B cell (primary cell): ENCODE measurements around the gene PEX12.

ENCODE experiments used
- EZH2 ChIP-seq: IDR thresholded peaks from 2 replicates; pipeline ENCODE4 v1.6.1; 2012; ENCODE audit warnings: borderline replicate concordance, low read depth, mild to moderate bottlenecking, moderate library complexity, low read length; ENCODE audit not compliant: insufficient read depth, poor library complexity, severe bottlenecking
- TF ChIP-seq, protein P1 (sequence below): fragments of 200-600 bp; IDR thresholded peaks from one replicate; pipeline ENCODE4 v1.8.0; 2022; ENCODE audit warnings: antibody characterized with exemption, mild to moderate bottlenecking

DNA sequence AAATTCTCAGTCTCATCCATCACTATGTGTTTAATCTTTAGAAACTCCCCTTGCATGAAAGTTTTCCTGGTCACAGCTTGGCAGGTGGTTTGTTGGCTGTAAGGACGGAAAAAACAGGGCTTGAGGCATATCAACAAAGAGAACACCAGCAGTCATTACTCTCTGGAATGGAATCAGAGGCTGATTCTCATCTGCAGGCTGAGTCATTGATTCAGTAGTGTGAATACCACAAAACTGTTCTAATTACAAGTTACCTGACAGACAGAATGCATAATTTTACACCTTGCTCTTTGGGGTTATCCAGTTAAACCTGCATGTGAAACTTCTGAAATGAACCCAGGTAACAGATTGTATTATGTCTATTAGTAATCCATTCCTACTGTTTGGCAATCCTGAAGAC lies 29.4 kb downstream of the PEX12 start:
- TF ChIP-seq, protein P1, sequence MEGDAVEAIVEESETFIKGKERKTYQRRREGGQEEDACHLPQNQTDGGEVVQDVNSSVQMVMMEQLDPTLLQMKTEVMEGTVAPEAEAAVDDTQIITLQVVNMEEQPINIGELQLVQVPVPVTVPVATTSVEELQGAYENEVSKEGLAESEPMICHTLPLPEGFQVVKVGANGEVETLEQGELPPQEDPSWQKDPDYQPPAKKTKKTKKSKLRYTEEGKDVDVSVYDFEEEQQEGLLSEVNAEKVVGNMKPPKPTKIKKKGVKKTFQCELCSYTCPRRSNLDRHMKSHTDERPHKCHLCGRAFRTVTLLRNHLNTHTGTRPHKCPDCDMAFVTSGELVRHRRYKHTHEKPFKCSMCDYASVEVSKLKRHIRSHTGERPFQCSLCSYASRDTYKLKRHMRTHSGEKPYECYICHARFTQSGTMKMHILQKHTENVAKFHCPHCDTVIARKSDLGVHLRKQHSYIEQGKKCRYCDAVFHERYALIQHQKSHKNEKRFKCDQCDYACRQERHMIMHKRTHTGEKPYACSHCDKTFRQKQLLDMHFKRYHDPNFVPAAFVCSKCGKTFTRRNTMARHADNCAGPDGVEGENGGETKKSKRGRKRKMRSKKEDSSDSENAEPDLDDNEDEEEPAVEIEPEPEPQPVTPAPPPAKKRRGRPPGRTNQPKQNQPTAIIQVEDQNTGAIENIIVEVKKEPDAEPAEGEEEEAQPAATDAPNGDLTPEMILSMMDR = no peak
- no peak for TF ChIP-seq EZH2
